KOPT-K1 (cell line): ENCODE data around the gene MVB12B.

Experiments
- H3K27ac ChIP-seq: fragments of 200-600 bp; sonication (generic); 2 replicates; pipeline ENCODE4 v1.5.1; 2016; ENCODE audit warnings: antibody characterized with exemption, mild to moderate bottlenecking, low read depth, low read length; ENCODE audit not compliant: poor library complexity, severe bottlenecking
- H3K36me3 ChIP-seq: fragments of 200-600 bp; sonication (generic); 2 replicates; pipeline ENCODE4 v1.5.1; 2017; ENCODE audit warnings: antibody characterized with exemption, mild to moderate bottlenecking, low read length, moderate library complexity; ENCODE audit not compliant: insufficient read depth
- H3K9me3 ChIP-seq: fragments of 200-600 bp; sonication (generic); 2 replicates; pipeline ENCODE4 v1.5.1; 2017; ENCODE audit warnings: antibody characterized with exemption, low read length, mild to moderate bottlenecking; ENCODE audit not compliant: insufficient read depth, poor library complexity, severe bottlenecking

MVB12B gene

DNA sequence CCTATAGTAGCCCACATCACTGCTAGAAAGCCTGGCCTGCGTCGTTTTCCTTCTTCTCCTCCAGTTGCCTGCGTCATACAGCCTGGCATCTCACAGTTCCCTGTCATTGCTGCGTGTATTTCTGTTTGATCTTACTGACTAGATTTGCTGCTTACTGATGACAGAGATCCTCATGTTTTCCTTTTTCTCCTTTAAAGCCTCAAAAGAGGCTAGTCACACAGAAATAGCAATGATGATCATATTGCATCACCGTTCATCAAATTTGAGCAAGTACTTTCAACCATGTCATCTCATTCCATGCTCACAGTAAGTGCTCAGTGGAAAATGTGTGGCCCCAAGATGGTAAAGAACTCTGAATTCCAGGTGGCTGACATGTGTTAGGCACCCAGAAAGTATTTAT lies 76.8 kb downstream of the MVB12B start:
- H3K9me3 ChIP-seq, result no peaks in the 10 kb centered on the region
- no peak overlapping the region for H3K27ac ChIP-seq
- H3K36me3 ChIP-seq, result peaks cover 20% of the 10 kb centered on the region

GRCh38 chr9:126404459-126404858 lies 77.8 kb downstream of the MVB12B start:
- Histone ChIP-seq H3K9me3 (no peaks in the 10 kb centered on the region), H3K27ac (no peak overlapping the region), H3K36me3 (peaks cover 10% of the 10 kb centered on the region)

DNA sequence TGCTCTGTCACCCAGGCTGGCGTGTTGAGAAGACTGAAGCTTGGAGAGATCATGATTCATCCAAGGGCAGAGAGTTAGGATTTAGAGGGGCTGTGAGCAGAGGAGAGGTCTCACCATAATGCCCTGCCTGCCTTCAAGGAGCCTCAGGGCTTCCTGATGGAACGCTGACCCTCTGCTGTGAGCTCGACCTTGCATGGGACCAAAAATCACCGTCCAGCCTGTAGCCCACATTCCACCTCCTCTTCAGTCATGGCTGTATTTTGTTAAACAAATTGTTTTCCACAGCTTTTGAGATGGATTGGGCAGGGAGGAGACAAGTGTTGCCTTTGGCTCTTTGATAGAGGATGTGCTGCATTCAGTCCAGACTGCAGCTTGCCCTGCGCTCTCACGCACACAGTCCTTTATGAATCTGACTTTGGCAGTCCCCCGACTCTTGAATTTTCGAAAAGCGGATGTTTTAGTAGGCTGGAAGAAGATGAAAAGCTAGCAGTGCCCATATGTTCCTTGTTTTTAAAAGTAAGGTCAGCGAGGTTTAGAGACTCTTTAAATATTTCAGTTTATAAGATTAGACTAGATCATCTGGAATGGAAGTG lies 79.5 kb downstream of the MVB12B start:
- Histone ChIP-seq H3K36me3 (peaks cover 14% of the 10 kb centered on the region; the same call in 1 of the 2 replicates), H3K27ac (no peak overlapping the region), H3K9me3 (no peaks in the 10 kb centered on the region)

DNA sequence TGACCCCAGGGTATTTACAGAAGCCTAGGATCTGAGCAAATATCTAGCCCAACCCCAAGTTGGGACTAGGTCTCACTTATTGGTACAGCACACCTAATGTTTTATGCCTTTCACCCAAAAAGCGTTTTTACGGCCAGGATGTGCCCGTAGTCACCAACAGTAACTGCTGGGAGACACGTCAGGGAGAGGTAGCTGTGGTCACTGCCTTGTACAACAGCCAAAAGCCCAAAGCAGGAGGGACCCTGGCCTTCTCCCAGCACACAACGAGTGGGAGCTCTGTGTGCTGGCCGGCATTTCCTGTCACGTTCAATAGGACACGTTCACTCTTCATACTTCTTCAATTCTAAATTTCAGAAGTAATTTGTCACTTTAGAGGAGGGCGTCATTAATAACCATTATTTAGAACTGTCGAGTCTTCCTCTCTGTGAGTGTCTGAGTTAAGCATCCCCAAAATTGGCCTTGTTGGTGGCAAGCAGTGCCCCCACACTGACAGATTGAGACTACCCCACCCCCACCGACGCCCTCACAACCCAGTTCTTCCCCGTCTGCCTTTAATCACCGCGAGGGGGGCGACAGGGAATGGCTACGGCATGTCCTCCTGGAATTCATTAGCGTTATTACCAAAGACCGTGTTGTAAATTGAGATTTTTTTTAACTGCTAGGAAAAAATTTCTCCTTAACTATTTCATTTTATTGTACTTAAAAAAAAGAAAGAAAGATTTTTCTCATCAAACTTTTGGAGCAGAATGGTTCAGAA lies 80.7 kb downstream of the MVB12B start:
- no peak overlapping the region for H3K27ac ChIP-seq
- H3K9me3 ChIP-seq, result no peaks in the 10 kb centered on the region
- peaks cover 14% of the 10 kb centered on the region; the same call in 1 of the 2 replicates for H3K36me3 ChIP-seq

GRCh38 chr9:126408004-126408403 lies 81.4 kb downstream of the MVB12B start:
- H3K27ac ChIP-seq, result no peak overlapping the region
- H3K36me3 ChIP-seq, result peaks cover 14% of the 10 kb centered on the region; the same call in 1 of the 2 replicates
- H3K9me3 ChIP-seq, result no peaks in the 10 kb centered on the region

DNA sequence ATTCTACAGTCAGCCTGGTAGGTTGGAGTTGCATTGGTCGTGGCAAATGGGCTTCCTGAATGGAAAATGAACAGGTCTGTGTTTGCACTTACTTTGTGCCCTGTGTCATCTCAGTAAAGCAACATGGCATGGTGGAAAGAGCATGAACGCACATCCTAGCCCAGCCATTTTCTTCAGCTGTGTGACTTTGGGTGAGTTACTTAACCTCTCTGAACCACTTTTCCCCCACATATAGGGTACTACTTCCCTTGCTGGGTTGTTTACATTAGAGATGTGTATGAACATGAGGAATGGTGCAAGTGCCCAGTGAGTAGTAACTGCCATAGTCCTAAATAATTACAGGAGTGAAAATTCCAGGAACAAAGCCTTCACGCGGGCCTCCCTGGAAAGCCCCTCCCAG lies 83.6 kb downstream of the MVB12B start:
- Histone ChIP-seq H3K9me3 (no peaks in the 10 kb centered on the region), H3K36me3 (peaks cover 7% of the 10 kb centered on the region; the same call in 1 of the 2 replicates), H3K27ac (peak overlapping the region; percentile 93)

- Histone ChIP-seq H3K9me3 (no peaks in the 10 kb centered on the region), H3K36me3 (peaks cover 7% of the 10 kb centered on the region; the same call in 1 of the 2 replicates), H3K27ac (peak overlapping the region; percentile 93)
These were observed 84.8 kb downstream of the MVB12B start for GRCh38 chr9:126411225-126411947.

GRCh38 chr9:126411948-126412284 lies 85.3 kb downstream of the MVB12B start:
- H3K36me3 ChIP-seq, result peaks cover 7% of the 10 kb centered on the region; the same call in 1 of the 2 replicates
- H3K27ac ChIP-seq, result peak overlapping the region; percentile 93
- H3K9me3 ChIP-seq, result no peaks in the 10 kb centered on the region

DNA sequence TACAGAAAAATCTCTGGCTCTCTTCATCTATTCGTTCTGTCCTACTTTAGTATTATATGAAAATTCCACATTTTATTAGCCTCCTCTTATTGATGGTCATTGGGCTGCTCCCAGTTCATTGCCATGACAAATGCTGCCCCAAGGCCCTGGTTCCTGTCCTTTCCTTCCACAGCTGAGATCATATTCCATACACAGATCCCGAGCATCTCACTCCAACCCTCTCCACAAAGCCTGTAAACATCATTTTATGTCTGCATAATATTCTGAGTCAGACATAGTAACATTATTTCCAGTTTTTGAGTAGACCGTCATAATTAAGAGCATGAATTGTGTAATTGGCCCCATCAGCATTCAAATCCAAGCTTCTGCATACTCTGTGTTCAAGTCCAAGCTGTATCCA lies 86.3 kb downstream of the MVB12B start:
- Histone ChIP-seq H3K9me3 (no peaks in the 10 kb centered on the region), H3K27ac (peak overlapping the region; percentile 93), H3K36me3 (peaks cover 7% of the 10 kb centered on the region; the same call in 1 of the 2 replicates)

DNA sequence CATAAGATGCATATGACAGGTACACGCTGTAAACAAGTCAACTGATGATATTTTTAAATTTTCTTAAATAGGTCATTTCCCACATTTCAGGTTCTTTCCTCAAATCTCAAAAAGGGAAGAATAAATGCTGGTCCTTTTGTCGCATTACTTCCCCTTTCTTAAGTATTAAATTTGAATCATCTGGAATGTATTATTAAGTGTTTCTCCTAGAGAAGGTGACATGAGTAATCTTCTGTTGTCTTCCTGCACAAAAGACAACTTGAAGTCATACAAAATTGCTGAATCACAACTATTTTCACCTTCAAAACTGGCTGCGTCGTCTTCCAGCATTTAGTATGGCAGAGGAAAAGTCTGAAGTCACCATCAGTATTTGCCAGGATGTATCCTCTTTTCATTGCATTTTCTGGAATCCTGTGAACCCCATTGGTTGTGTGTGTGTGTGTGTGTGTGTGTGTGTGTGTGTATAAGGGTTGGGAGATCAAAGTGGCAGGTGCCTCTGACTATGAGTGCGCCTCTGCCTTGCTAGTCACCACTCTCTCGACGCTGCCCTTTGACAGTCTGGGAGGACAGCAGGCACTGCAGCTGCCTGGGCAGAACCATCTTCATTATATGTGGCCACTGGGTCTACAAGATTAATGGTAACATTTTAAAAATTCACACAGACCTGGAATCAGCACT lies 86.9 kb downstream of the MVB12B start:
- peaks cover 7% of the 10 kb centered on the region; the same call in 1 of the 2 replicates for H3K36me3 ChIP-seq
- H3K27ac ChIP-seq, result peak overlapping the region; percentile 93
- no peaks in the 10 kb centered on the region for H3K9me3 ChIP-seq

DNA sequence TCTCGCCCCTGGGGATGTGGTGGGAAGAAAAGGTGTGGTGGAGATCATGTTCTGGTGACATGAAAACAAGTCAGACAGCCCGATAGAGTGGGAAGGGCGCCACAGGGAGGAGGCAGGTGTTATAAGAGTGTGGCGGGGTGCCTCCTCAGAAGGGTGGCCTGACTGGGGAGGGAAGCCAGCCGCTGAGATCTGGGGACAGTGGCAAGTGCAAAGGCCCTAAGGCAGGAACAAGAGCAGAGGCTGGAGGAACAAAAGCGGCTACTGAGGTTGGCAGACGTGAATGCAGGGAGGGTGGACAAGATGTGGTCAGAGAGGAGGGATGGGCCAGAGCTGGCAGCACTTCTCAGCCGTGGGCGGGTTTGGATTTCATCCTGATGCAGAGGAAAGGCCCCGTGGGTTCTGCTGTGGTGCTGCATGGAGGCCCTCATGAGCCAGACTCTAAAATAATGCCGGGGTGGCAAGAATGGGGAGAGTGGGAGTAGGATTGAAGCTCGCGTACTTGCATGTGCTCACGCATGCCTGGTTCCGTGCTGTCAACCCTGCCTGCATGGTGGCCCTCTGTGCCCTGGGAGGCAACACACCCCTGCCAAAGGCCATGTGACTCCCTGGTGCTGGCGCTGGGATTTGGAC lies 89.2 kb downstream of the MVB12B start:
- Histone ChIP-seq H3K36me3 (no peaks in the 10 kb centered on the region), H3K27ac (peak overlapping the region; percentile 23), H3K9me3 (no peaks in the 10 kb centered on the region)

DNA sequence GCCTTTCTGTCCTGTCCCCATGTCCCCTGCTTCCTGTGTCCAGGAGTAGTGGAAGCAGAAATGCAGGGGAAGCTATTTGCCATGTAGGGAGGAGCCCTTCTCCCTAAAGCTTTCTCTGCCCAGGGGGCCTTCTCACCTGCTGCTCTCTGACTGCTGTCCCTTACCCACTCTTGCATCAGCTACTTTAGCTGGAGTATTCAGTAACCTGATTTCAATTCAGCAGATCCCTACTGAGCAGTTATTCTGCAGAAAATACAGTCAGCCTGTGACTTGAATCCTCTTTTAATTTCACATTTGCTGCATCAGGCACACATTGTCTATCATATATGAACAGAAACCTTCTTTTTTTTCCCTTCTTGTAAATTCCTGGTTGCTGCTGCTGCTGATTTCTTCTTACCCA lies 90.4 kb downstream of the MVB12B start:
- H3K36me3 ChIP-seq, result peaks cover 8% of the 10 kb centered on the region; the same call in 1 of the 2 replicates
- H3K27ac ChIP-seq, result no peak overlapping the region
- no peaks in the 10 kb centered on the region for H3K9me3 ChIP-seq

DNA sequence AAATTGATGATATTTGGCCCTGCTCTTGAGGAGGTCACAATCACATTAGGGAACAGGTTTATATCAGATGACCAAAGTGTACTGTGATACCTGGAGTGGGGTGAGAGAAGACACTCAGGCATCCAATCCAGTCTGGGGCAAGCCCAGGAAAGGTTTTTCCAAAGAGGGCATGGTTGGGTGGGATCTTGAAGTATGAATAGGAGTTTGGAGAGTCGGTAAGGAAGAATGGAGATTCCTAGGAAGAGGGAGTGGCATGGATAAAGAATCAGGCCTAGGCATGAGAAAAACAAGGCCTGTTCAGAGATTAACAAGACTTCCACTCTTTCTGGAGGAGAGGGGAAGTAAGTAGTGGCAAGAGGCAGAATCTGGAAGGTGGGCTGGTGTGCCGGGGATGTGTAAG lies 91.1 kb downstream of the MVB12B start:
- Histone ChIP-seq H3K9me3 (no peaks in the 10 kb centered on the region), H3K27ac (no peak overlapping the region), H3K36me3 (peaks cover 13% of the 10 kb centered on the region; the same call in 1 of the 2 replicates)

GRCh38 chr9:126418608-126419007 lies 92.0 kb downstream of the MVB12B start:
- peaks cover 13% of the 10 kb centered on the region; the same call in 1 of the 2 replicates for H3K36me3 ChIP-seq
- H3K27ac ChIP-seq, result no peak overlapping the region
- H3K9me3 ChIP-seq, result no peaks in the 10 kb centered on the region
